H9 (cell line): ENCODE results near the gene HES6. TPM values are rescaled to one million over a fixed set of nuclear protein-coding genes. Genes with fewer than 3 reads are reported as not detected.

Experiments
- DNase-seq: peaks from one replicate; pipeline ENCODE4 v3.0.0-alpha.2; 2017
- H2AFZ ChIP-seq: one replicate; pipeline ENCODE4 v1.6.1; 2013; ENCODE audit warnings: mild to moderate bottlenecking, low read length, control low read depth, moderate library complexity
- H2AK5ac ChIP-seq: 2 replicates; pipeline ENCODE4 v1.6.1; 2013; ENCODE audit warnings: low read length, control low read depth, mixed read lengths; ENCODE audit not compliant: insufficient read length
- H2BK120ac ChIP-seq: one replicate; pipeline ENCODE4 v1.6.1; 2013; ENCODE audit warnings: low read depth, mild to moderate bottlenecking, low read length, control low read depth, inconsistent platforms; ENCODE audit not compliant: poor library complexity, severe bottlenecking
- H2BK12ac ChIP-seq: 2 replicates; pipeline ENCODE4 v1.6.1; 2013; ENCODE audit warnings: low read length, control low read depth, mixed read lengths, low read depth; ENCODE audit not compliant: insufficient read length
- H2BK15ac ChIP-seq: 2 replicates; pipeline ENCODE4 v1.6.1; 2013; ENCODE audit warnings: low read depth, low read length, control low read depth
- H2BK20ac ChIP-seq: one replicate; pipeline ENCODE4 v1.6.1; 2013; ENCODE audit warnings: low read depth, mild to moderate bottlenecking, low read length, control low read depth, inconsistent platforms; ENCODE audit not compliant: poor library complexity, severe bottlenecking
- H2BK5ac ChIP-seq: 2 replicates; pipeline ENCODE4 v1.6.1; 2013; ENCODE audit warnings: low read length, control low read depth, mixed read lengths; ENCODE audit not compliant: insufficient read length
- H3K14ac ChIP-seq: 2 replicates; pipeline ENCODE4 v1.6.1; 2013; ENCODE audit warnings: low read length, control low read depth; ENCODE audit not compliant: insufficient read depth
- H3K18ac ChIP-seq: 2 replicates; pipeline ENCODE4 v1.6.1; 2013; ENCODE audit warnings: low read depth, mild to moderate bottlenecking, mixed read lengths, low read length, control low read depth; ENCODE audit not compliant: insufficient read length
- H3K23ac ChIP-seq: 2 replicates; pipeline ENCODE4 v1.6.1; 2013; ENCODE audit warnings: low read length, control low read depth, mixed read lengths, low read depth; ENCODE audit not compliant: insufficient read length
- H3K23me2 ChIP-seq: 2 replicates; pipeline ENCODE4 v1.6.1; 2013; ENCODE audit warnings: low read depth, mild to moderate bottlenecking, mixed read lengths, low read length, control low read depth; ENCODE audit not compliant: insufficient read length, poor library complexity, severe bottlenecking
- H3K27ac ChIP-seq: 2 replicates; pipeline ENCODE4 v1.5.1; 2013; ENCODE audit warnings: low read length, control low read depth, mixed read lengths, low read depth; ENCODE audit not compliant: insufficient read length
- H3K27me3 ChIP-seq: 2 replicates; pipeline ENCODE4 v1.6.1; 2013; ENCODE audit warnings: low read length, control low read depth, inconsistent platforms; ENCODE audit not compliant: insufficient read depth
- H3K4ac ChIP-seq: 2 replicates; pipeline ENCODE4 v1.6.1; 2013; ENCODE audit warnings: low read depth, mild to moderate bottlenecking, control low read depth, inconsistent platforms, low read length, moderate library complexity
- H3K4me1 ChIP-seq: 2 replicates; pipeline ENCODE4 v1.6.1; 2013; ENCODE audit warnings: low read length, control low read depth, inconsistent platforms; ENCODE audit not compliant: insufficient read depth
- H3K4me2 ChIP-seq: 2 replicates; pipeline ENCODE4 v1.6.1; 2013; ENCODE audit warnings: low read length, control low read depth, mixed read lengths; ENCODE audit not compliant: insufficient read length, insufficient read depth
- H3K56ac ChIP-seq: 2 replicates; pipeline ENCODE4 v1.6.1; 2013; ENCODE audit warnings: low read depth, mild to moderate bottlenecking, mixed read lengths, low read length, control low read depth; ENCODE audit not compliant: insufficient read length
- H3K79me1 ChIP-seq: 2 replicates; pipeline ENCODE4 v1.6.1; 2013; ENCODE audit warnings: low read depth, mild to moderate bottlenecking, moderate library complexity, low read length, control low read depth, inconsistent platforms; ENCODE audit not compliant: insufficient read depth, poor library complexity, severe bottlenecking
- H3K79me2 ChIP-seq: 2 replicates; pipeline ENCODE4 v1.6.1; 2013; ENCODE audit warnings: low read length, control low read depth, inconsistent platforms; ENCODE audit not compliant: insufficient read depth
- H3K9ac ChIP-seq: 2 replicates; pipeline ENCODE4 v1.6.1; 2013; ENCODE audit warnings: low read length, control low read depth, mixed read lengths; ENCODE audit not compliant: insufficient read length; ENCODE audit errors: extremely low read depth
- H3K9me3 ChIP-seq: one replicate; pipeline ENCODE4 v1.6.1; 2013; ENCODE audit warnings: low read depth, low read length, inconsistent platforms; ENCODE audit not compliant: control insufficient read depth
- H3T11ph ChIP-seq: one replicate; pipeline ENCODE4 v1.6.1; 2013; ENCODE audit warnings: mild to moderate bottlenecking, low read length, control low read depth, inconsistent platforms
- H4K20me1 ChIP-seq: one replicate; pipeline ENCODE4 v1.6.1; 2013; ENCODE audit not compliant: control insufficient read depth, insufficient read length, insufficient read depth
- H4K5ac ChIP-seq: 2 replicates; pipeline ENCODE4 v1.6.1; 2013; ENCODE audit warnings: low read depth, mild to moderate bottlenecking, mixed read lengths, low read length, control low read depth; ENCODE audit not compliant: insufficient read length
- H4K8ac ChIP-seq: replicated peaks from 2 replicates; pipeline ENCODE4 v1.6.1; 2013; ENCODE audit warnings: low read length, control low read depth, mixed read lengths, low read depth; ENCODE audit not compliant: insufficient read length
- H4K91ac ChIP-seq: 2 replicates; pipeline ENCODE4 v1.6.1; 2013; ENCODE audit warnings: low read depth, mild to moderate bottlenecking, moderate library complexity, mixed read lengths, low read length, control low read depth; ENCODE audit not compliant: insufficient read length
- H3K27ac Mint-ChIP-seq, 3 experiments: 2 replicates in 2 of 3; 3 replicates in 1 of 3; pipeline ENCODE4 v1.8.0; 2020 to 2021; ENCODE audit warnings: mixed read lengths in 3 of 3, mild to moderate bottlenecking in 1 of 3, moderate library complexity in 1 of 3
- H3K27me3 Mint-ChIP-seq: 2 replicates; pipeline ENCODE4 v1.8.0; 2021; ENCODE audit warnings: low read depth, mild to moderate bottlenecking, moderate library complexity, mixed read lengths
- H3K36me3 Mint-ChIP-seq, 3 experiments: 2 replicates in 2 of 3; 3 replicates in 1 of 3; pipeline ENCODE4 v1.8.0; 2020 to 2021; ENCODE audit warnings: low read depth in 3 of 3, mixed read lengths in 3 of 3; ENCODE audit not compliant: insufficient read depth in 1 of 3
- H3K4me1 Mint-ChIP-seq, 2 experiments: 2 replicates each; pipeline ENCODE4 v1.8.0; 2020; ENCODE audit warnings: mixed read lengths in 2 of 2
- H3K4me3 Mint-ChIP-seq, 2 experiments: 2 replicates in 1 of 2; 3 replicates in 1 of 2; pipeline ENCODE4 v1.8.0; 2020 to 2021; ENCODE audit warnings: mild to moderate bottlenecking in 2 of 2, mixed read lengths in 2 of 2, moderate library complexity in 1 of 2
- H3K9me3 Mint-ChIP-seq, 2 experiments: 2 replicates in 1 of 2; 3 replicates in 1 of 2; pipeline ENCODE4 v1.8.0; 2020; ENCODE audit warnings: mild to moderate bottlenecking in 2 of 2, mixed read lengths in 2 of 2, moderate library complexity in 1 of 2
- WGBS: extraction: QIAGEN DNeasy Blood & Tissue Kit; methylation state at CpG from one replicate; pipeline ENCODE4 v1.1.7; 2013; ENCODE audit warnings: missing lambda C conversion rate, low lambda C conversion rate, mixed read lengths; ENCODE audit not compliant: insufficient read length; ENCODE audit errors: extremely low coverage; 5-methylcytosine and 5-hydroxymethylcytosine counted together
- total RNA-seq: library from RNA; stranded (reverse); gene quantifications from 2 replicates; pipeline ENCODE4 v1.2.1, GENCODE V29; 2021
- TF ChIP-seq, protein P1 (sequence below): fragments of 200-600 bp; sonication (generic); conservative IDR thresholded peaks from 3 replicates; pipeline ENCODE4 v1.8.0; 2021; ENCODE audit warnings: antibody characterized with exemption, mild to moderate bottlenecking

Gene HES6
- total RNA-seq, 1 experiment from 2014 or later = 27.1 TPM

DNA sequence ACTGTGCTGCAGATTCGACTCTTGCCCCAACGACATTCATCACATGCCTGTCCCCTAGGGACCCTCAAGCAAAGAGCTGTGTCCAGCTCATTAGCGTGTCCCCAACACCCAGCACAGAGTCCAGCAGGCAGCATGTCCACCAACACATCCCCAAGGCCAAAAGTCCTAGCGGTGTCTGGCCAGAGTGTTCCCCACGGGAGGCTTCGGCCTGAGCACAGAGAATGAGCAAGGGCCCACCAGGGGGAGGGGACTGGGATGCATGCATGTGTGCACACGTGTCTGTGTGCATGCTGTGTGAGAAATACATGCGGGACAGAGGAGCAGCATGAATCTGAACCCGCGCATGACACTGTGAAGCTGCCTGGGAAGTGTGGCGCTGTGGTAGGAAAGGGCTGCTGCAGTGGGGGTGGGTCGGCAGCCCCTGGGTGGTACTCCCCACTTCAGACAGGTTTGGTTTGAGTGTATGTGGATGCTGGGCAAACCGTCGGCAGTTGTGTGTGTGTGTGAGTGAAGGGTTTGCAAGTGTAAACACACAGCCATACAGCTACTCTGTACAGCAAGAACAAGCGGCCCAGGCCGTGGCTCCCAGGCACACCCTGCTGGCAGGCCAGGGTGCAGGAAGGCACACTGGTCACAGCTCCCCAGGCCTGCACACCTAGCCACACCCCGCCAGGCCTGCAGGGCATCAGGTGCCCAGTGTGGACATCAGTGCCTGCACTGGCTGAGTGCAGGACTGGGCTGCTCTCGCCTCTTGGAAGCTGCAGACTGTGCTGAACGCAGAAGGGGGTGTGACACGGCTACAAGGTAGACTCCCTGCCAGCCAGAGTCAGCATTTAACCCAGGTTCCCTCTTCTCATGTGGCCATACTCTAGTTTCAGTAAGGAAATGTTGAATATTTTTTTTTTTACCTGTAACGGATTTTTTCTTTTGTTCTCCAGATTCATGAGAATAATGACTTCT lies 19.5 kb upstream of the HES6 start:
- no peak overlapping the region; a peak in 2 of 5 replicates for H3K4me3 Mint-ChIP-seq
- no peak overlapping the region for H2BK12ac ChIP-seq
- no peak overlapping the region for H4K91ac ChIP-seq
- TF ChIP-seq, protein P1, sequence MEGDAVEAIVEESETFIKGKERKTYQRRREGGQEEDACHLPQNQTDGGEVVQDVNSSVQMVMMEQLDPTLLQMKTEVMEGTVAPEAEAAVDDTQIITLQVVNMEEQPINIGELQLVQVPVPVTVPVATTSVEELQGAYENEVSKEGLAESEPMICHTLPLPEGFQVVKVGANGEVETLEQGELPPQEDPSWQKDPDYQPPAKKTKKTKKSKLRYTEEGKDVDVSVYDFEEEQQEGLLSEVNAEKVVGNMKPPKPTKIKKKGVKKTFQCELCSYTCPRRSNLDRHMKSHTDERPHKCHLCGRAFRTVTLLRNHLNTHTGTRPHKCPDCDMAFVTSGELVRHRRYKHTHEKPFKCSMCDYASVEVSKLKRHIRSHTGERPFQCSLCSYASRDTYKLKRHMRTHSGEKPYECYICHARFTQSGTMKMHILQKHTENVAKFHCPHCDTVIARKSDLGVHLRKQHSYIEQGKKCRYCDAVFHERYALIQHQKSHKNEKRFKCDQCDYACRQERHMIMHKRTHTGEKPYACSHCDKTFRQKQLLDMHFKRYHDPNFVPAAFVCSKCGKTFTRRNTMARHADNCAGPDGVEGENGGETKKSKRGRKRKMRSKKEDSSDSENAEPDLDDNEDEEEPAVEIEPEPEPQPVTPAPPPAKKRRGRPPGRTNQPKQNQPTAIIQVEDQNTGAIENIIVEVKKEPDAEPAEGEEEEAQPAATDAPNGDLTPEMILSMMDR = no peak
- no peaks in the 10 kb centered on the region for H3K79me2 ChIP-seq
- peaks cover 5 to 8% of the 10 kb centered on the region in 2 experiments for H3K4me1 Mint-ChIP-seq
- H3K14ac ChIP-seq = no peak overlapping the region
- no peaks in the 10 kb centered on the region for H3K79me1 ChIP-seq
- WGBS = no CpG with 5 or more reads among the region's 21 CpGs
- no peak overlapping the region for H3K18ac ChIP-seq
- H3T11ph ChIP-seq = no peak overlapping the region
- no peak overlapping the region; a peak in 1 of 7 replicates for H3K27ac Mint-ChIP-seq
- H3K9ac ChIP-seq = no peak overlapping the region
- no peaks in the 10 kb centered on the region for H3K23me2 ChIP-seq
- H3K27me3 ChIP-seq = no peaks in the 10 kb centered on the region
- H3K56ac ChIP-seq = no peak overlapping the region
- H2BK15ac ChIP-seq = no peak overlapping the region
- no peak overlapping the region for H3K27ac ChIP-seq
- no peak overlapping the region for H3K4ac ChIP-seq
- H3K23ac ChIP-seq = no peak overlapping the region
- H3K4me2 ChIP-seq = no peak overlapping the region
- H3K9me3 ChIP-seq = no peaks in the 10 kb centered on the region
- H2AK5ac ChIP-seq = no peak overlapping the region
- no peaks in the 10 kb centered on the region for H3K27me3 Mint-ChIP-seq
- no peak overlapping the region for H2BK5ac ChIP-seq
- H4K5ac ChIP-seq = no peak overlapping the region
- no peak overlapping the region for H4K8ac ChIP-seq
- H3K9me3 Mint-ChIP-seq = no peaks in the 10 kb centered on the region
- H2BK20ac ChIP-seq = no peak overlapping the region
- DNase-seq = no peak
- no peaks in the 10 kb centered on the region for H3K4me1 ChIP-seq
- H4K20me1 ChIP-seq = no peaks in the 10 kb centered on the region
- H2AFZ ChIP-seq = no peak overlapping the region
- peaks cover 6 to 30% (median 23%) of the 10 kb centered on the region in 3 experiments; a peak in 6 of 7 replicates for H3K36me3 Mint-ChIP-seq
- no peak overlapping the region for H2BK120ac ChIP-seq
